Measurements from ENCODE around the gene USP10.

- TF ChIP-seq CTCF (IDR thresholded peaks at IDR 0.05) = no peak
- TF ChIP-seq ZFX (IDR thresholded peaks at IDR 0.05; ENCODE audit: borderline replicate concordance) = no peak
Measured at GRCh38 chr16:84749815-84750214, 50.0 kb downstream of the USP10 start.

Measured in 22Rv1 (cell line).